Measurements from ENCODE around the gene MRGPRD. TPM values are rescaled to one million over a fixed set of nuclear protein-coding genes. Genes with fewer than 3 reads are reported as not detected.

MRGPRD gene
- total RNA-seq, 1 experiment from 2014 or later = not detected

- Mint-ChIP-seq H3K4me1 (ENCODE audit: low read depth, unreplicated experiment) (peaks cover 27% of the 10 kb centered on the region), H3K27me3 (ENCODE audit: unreplicated experiment) (peaks cover 23% of the 10 kb centered on the region), H3K36me3 (ENCODE audit: insufficient read depth, unreplicated experiment) (peaks cover 11% of the 10 kb centered on the region), H3K27ac (ENCODE audit: unreplicated experiment) (no peak overlapping the region), H3K4me3 (ENCODE audit: low read depth, unreplicated experiment) (peak overlapping the region; percentile 24), H3K9me3 (ENCODE audit: low read depth, unreplicated experiment) (no peaks in the 10 kb centered on the region)
- no peak for DNase-seq
- TF ChIP-seq, protein P1, sequence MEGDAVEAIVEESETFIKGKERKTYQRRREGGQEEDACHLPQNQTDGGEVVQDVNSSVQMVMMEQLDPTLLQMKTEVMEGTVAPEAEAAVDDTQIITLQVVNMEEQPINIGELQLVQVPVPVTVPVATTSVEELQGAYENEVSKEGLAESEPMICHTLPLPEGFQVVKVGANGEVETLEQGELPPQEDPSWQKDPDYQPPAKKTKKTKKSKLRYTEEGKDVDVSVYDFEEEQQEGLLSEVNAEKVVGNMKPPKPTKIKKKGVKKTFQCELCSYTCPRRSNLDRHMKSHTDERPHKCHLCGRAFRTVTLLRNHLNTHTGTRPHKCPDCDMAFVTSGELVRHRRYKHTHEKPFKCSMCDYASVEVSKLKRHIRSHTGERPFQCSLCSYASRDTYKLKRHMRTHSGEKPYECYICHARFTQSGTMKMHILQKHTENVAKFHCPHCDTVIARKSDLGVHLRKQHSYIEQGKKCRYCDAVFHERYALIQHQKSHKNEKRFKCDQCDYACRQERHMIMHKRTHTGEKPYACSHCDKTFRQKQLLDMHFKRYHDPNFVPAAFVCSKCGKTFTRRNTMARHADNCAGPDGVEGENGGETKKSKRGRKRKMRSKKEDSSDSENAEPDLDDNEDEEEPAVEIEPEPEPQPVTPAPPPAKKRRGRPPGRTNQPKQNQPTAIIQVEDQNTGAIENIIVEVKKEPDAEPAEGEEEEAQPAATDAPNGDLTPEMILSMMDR (IDR thresholded peaks at IDR 0.05; ENCODE audit: unreplicated experiment) = no peak
- no TSS peak for BruUV-seq (replicated peaks)
- intact Hi-C loops (cut with micrococcal nuclease; ENCODE audit: unreplicated experiment) = no loop called here
- CTCF ChIA-PET = interaction anchor here (1.7 kb wide), 1 partner anchor 9 kb away, joined by 3 read pairs; no protein-coding TSS in a partner anchor
These were observed 30.9 kb upstream of the MRGPRD start for GRCh38 chr11:69011624-69012091.

GRCh38 chr11:69010964-69011623 lies 30.3 kb upstream of the MRGPRD start:
- TF ChIP-seq, protein P1 (IDR thresholded peaks at IDR 0.05; ENCODE audit: unreplicated experiment) = no peak
- Mint-ChIP-seq H3K27me3 (ENCODE audit: unreplicated experiment) (peaks cover 17% of the 10 kb centered on the region), H3K4me1 (ENCODE audit: low read depth, unreplicated experiment) (peaks cover 27% of the 10 kb centered on the region), H3K4me3 (ENCODE audit: low read depth, unreplicated experiment) (peak overlapping the region; percentile 24), H3K9me3 (ENCODE audit: low read depth, unreplicated experiment) (no peaks in the 10 kb centered on the region), H3K36me3 (ENCODE audit: insufficient read depth, unreplicated experiment) (peaks cover 11% of the 10 kb centered on the region), H3K27ac (ENCODE audit: unreplicated experiment) (no peak overlapping the region)
- peak; percentile 86 for DNase-seq
- intact Hi-C loops (cut with micrococcal nuclease; ENCODE audit: unreplicated experiment) = no loop called here
- no TSS peak for BruUV-seq (replicated peaks)
- CTCF ChIA-PET = interaction anchor here (0.6 to 1.7 kb wide), 4 partner anchors 8 to 1114 kb away, joined by 3 to 6 read pairs (median 4); partner anchors contain the start of gene TPCN2

GRCh38 chr11:69010361-69010891 lies 29.6 kb upstream of the MRGPRD start:
- Mint-ChIP-seq H3K27me3 (ENCODE audit: unreplicated experiment) (peaks cover 17% of the 10 kb centered on the region), H3K4me3 (ENCODE audit: low read depth, unreplicated experiment) (no peak overlapping the region), H3K9me3 (ENCODE audit: low read depth, unreplicated experiment) (no peaks in the 10 kb centered on the region), H3K36me3 (ENCODE audit: insufficient read depth, unreplicated experiment) (peaks cover 11% of the 10 kb centered on the region), H3K4me1 (ENCODE audit: low read depth, unreplicated experiment) (peaks cover 27% of the 10 kb centered on the region), H3K27ac (ENCODE audit: unreplicated experiment) (no peak overlapping the region)
- TF ChIP-seq, protein P1 (IDR thresholded peaks at IDR 0.05; ENCODE audit: unreplicated experiment) = no peak
- DNase-seq = peak; percentile 19
- no TSS peak for BruUV-seq (replicated peaks)
- intact Hi-C loops (cut with micrococcal nuclease; ENCODE audit: unreplicated experiment) = no loop called here
- CTCF ChIA-PET = interaction anchor here (0.6 to 1.7 kb wide), 4 partner anchors 8 to 1115 kb away, joined by 3 to 6 read pairs (median 4); partner anchors contain the start of gene TPCN2

- Mint-ChIP-seq H3K4me1 (ENCODE audit: low read depth, unreplicated experiment) (peaks cover 27% of the 10 kb centered on the region), H3K36me3 (ENCODE audit: insufficient read depth, unreplicated experiment) (peaks cover 11% of the 10 kb centered on the region), H3K27me3 (ENCODE audit: unreplicated experiment) (peaks cover 10% of the 10 kb centered on the region), H3K9me3 (ENCODE audit: low read depth, unreplicated experiment) (no peaks in the 10 kb centered on the region), H3K27ac (ENCODE audit: unreplicated experiment) (no peak overlapping the region), H3K4me3 (ENCODE audit: low read depth, unreplicated experiment) (no peak overlapping the region)
- TF ChIP-seq, protein P1 (IDR thresholded peaks at IDR 0.05; ENCODE audit: unreplicated experiment) = no peak
- no TSS peak for BruUV-seq (replicated peaks)
- intact Hi-C loops (cut with micrococcal nuclease; ENCODE audit: unreplicated experiment) = no loop called here
- DNase-seq = no peak
- CTCF ChIA-PET = no interaction called here
These were observed 28.8 kb upstream of the MRGPRD start for GRCh38 chr11:69009441-69010211.

Data from Calu3 (cell line).